RWPE2 (cell line): ENCODE measurements around the gene INKA2.

ENCODE experiments used
- ATAC-seq: fragments of 200-7000 bp; cut with Tn5 transposase; 3 replicates; pipeline ENCODE4 v1.9.1; 2021; ENCODE audit warnings: low read depth
- DNase-seq: peaks from one replicate; pipeline ENCODE4 v3.0.0-alpha.2; 2020; ENCODE audit warnings: low spot score
- H3K27ac ChIP-seq: fragments of 450-650 bp; 2 replicates; pipeline ENCODE4 v1.5.1; 2017; ENCODE audit warnings: mild to moderate bottlenecking; ENCODE audit not compliant: poor library complexity, severe bottlenecking
- H3K27me3 ChIP-seq: fragments of 250-450 bp; sonication (Bioruptor Pico); 2 replicates; pipeline ENCODE4 v1.5.1; 2021; ENCODE audit warnings: mild to moderate bottlenecking, moderate library complexity; ENCODE audit not compliant: insufficient read depth, poor library complexity, severe bottlenecking
- H3K36me3 ChIP-seq: fragments of 250-450 bp; sonication (Bioruptor Pico); 2 replicates; pipeline ENCODE4 v1.5.1; 2020; ENCODE audit warnings: low read depth, mild to moderate bottlenecking, moderate library complexity
- H3K4me1 ChIP-seq: fragments of 250-450 bp; sonication (Bioruptor Pico); 2 replicates; pipeline ENCODE4 v1.5.1; 2021; ENCODE audit warnings: mild to moderate bottlenecking, moderate library complexity; ENCODE audit not compliant: insufficient read depth, poor library complexity, severe bottlenecking
- H3K4me3 ChIP-seq: fragments of 250-450 bp; sonication (Bioruptor Pico); 2 replicates; pipeline ENCODE4 v1.5.1; 2021; ENCODE audit warnings: mild to moderate bottlenecking, moderate library complexity; ENCODE audit not compliant: severe bottlenecking
- H3K9me3 ChIP-seq: fragments of 250-450 bp; sonication (Bioruptor Pico); 2 replicates; pipeline ENCODE4 v1.5.1; 2021; ENCODE audit warnings: mild to moderate bottlenecking, moderate library complexity; ENCODE audit not compliant: severe bottlenecking
- CTCF ChIP-seq: fragments of 450-650 bp; IDR thresholded peaks from one replicate; pipeline ENCODE4 v1.5.1; 2017; ENCODE audit warnings: mild to moderate bottlenecking, moderate library complexity; ENCODE audit not compliant: poor library complexity, severe bottlenecking

Gene INKA2

DNA sequence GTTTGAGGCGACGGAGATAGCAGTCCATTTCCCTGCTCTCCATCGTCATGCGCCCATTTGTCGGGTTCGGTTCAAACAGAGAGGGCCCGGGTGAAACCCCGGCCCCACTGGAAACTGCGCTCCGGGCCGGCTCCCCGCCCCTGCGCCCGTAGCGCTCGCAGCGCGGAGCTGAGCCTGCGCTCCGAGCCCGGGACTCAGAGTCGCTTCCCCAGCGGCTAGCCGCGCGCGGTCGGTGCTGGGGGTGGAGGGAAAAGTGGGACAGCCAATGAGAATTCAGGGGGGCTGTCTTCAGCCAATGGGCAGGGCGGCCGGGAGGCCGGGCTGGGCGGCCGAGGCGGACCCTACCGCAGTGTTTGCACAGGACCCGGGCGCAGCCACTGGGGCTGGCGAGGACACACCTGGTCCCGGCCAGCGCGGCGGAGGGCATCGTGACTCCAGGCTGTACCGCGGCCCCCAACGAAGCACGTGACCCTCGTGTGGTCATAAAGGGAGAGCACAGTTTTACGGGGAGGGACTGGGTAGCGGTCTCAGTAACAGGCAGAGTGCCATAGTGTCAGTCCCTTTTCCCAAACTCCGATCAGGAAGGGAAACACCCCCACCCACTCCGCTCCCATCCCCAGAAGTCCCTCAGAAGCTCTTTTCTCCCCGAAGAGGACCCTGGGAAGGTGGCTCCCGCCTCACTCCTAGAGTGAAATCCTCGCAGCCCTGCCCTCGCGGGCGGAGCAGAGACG, at the start of gene INKA2:
TSS of gene INKA2 (minus strand) at position 202 of the 731 bp plus-strand sequence. CDS start at position 49, 153 bp downstream.
- no peaks in the 10 kb centered on the region for H3K4me1 ChIP-seq
- peaks cover 7% of the 10 kb centered on the region for H3K27me3 ChIP-seq
- H3K36me3 ChIP-seq: no peaks in the 10 kb centered on the region
- ATAC-seq (peak; percentile 81), DNase-seq (peak; percentile 87)
- H3K4me3 ChIP-seq: peak within 1 kb of the TSS; percentile 53
- peak; percentile 14 for TF ChIP-seq CTCF
- H3K9me3 ChIP-seq: no peaks in the 10 kb centered on the region
- peak within 1 kb of the TSS; percentile 48 for H3K27ac ChIP-seq

- Histone ChIP-seq H3K9me3 (no peaks in the 10 kb centered on the region), H3K27me3 (no peaks in the 10 kb centered on the region), H3K4me1 (no peaks in the 10 kb centered on the region), H3K36me3 (no peaks in the 10 kb centered on the region), H3K27ac (no peak overlapping the region), H3K4me3 (no peak overlapping the region)
- no peak for TF ChIP-seq CTCF
- no peak for ATAC-seq
- no peak for DNase-seq
Measured at GRCh38 chr1:111786669-111787207, 47.5 kb upstream of the INKA2 start.

- no peaks in the 10 kb centered on the region for H3K27me3 ChIP-seq
- no peaks in the 10 kb centered on the region for H3K9me3 ChIP-seq
- H3K36me3 ChIP-seq: no peaks in the 10 kb centered on the region
- no peak for ATAC-seq
- no peak for DNase-seq
- no peaks in the 10 kb centered on the region for H3K4me1 ChIP-seq
- no peak for TF ChIP-seq CTCF
- H3K27ac ChIP-seq: no peak overlapping the region
- no peak overlapping the region for H3K4me3 ChIP-seq
Measured at GRCh38 chr1:111784273-111784901, 45.2 kb upstream of the INKA2 start.

- ATAC-seq (no peak), DNase-seq (no peak)
- H3K4me1 ChIP-seq: no peaks in the 10 kb centered on the region
- H3K36me3 ChIP-seq: no peaks in the 10 kb centered on the region
- no peaks in the 10 kb centered on the region for H3K27me3 ChIP-seq
- no peak overlapping the region for H3K27ac ChIP-seq
- no peaks in the 10 kb centered on the region for H3K9me3 ChIP-seq
- no peak overlapping the region for H3K4me3 ChIP-seq
- TF ChIP-seq CTCF: no peak
Measured at GRCh38 chr1:111779546-111779945, 40.4 kb upstream of the INKA2 start.
